Lower leg skin (tissue), 4 donors: ENCODE results near the gene TSHZ2. TPM values are rescaled to one million over a fixed set of nuclear protein-coding genes. Genes with fewer than 3 reads are reported as not detected.
A peak's percentile ranks its signal among the peaks of the same experiment; 100 is the strongest.

Experiments used
- DNase-seq, 2 donors: peaks; one replicate each; pipeline ENCODE4 v3.0.0-alpha.2; 2019; ENCODE audit warnings: low spot score in 2 of 2
- H3K4me3 ChIP-seq: fragments of 200-600 bp; sonication (generic); 2 replicates; pipeline ENCODE4 v1.5.1; 2017; ENCODE audit warnings: mild to moderate bottlenecking, low read depth; ENCODE audit not compliant: poor library complexity, severe bottlenecking
- CTCF ChIP-seq, 3 donors: fragments of 450-650 bp; IDR thresholded peaks; one replicate each; pipeline ENCODE4 v1.5.1; 2016; ENCODE audit warnings: antibody characterized with exemption in 3 of 3, mild to moderate bottlenecking in 3 of 3, moderate library complexity in 2 of 3
- POLR2A ChIP-seq, 2 donors: fragments of 450-650 bp; IDR thresholded peaks; one replicate each; pipeline ENCODE4 v1.6.1; 2016 to 2017; ENCODE audit warnings: antibody characterized with exemption in 2 of 2, mild to moderate bottlenecking in 1 of 2, moderate library complexity in 1 of 2
- WGBS, 2 donors: methylation state at CpG; one replicate each; pipeline ENCODE4 v1.1.5; 2018; 5-methylcytosine and 5-hydroxymethylcytosine counted together
- intact Hi-C: fragments of 100-400 bp; cut with DNase I; formaldehyde crosslinking; loops from one replicate; pipeline ENCODE4 v1.15.0; 2023; ENCODE audit warnings: low total_unique reads
- total RNA-seq, 4 donors: library from RNA; depleted of rRNA; stranded (reverse); fragments of >200 nt; gene quantifications; one replicate each; pipeline ENCODE4 v1.1.0, GENCODE V29; 2016

TSHZ2 gene
- total RNA-seq, 4 donors from 2014 or later = 8.1 to 25.7 (median 10.5) TPM

GRCh38 chr20:53177687-53178086, 205.5 kb downstream of the TSHZ2 start:
- 96 to 100% methylated on average over 2 of the region's 2 CpGs for WGBS, 2 donors
- intact Hi-C loops = no loop called here
- no peak for TF ChIP-seq CTCF (IDR thresholded peaks at IDR 0.05)
- no peak for TF ChIP-seq POLR2A (IDR thresholded peaks at IDR 0.05)
- no peak overlapping the region for H3K4me3 ChIP-seq
- no peak for DNase-seq

GRCh38 chr20:53179749-53180148, 207.6 kb downstream of the TSHZ2 start:
- no peak overlapping the region for H3K4me3 ChIP-seq
- TF ChIP-seq CTCF (IDR thresholded peaks at IDR 0.05) (no peak), POLR2A (IDR thresholded peaks at IDR 0.05) (no peak)
- 92 to 94% methylated on average over 10 of the region's 10 CpGs for WGBS, 2 donors
- intact Hi-C loops = no loop called here
- no peak for DNase-seq

GRCh38 chr20:53180928-53181362, 208.8 kb downstream of the TSHZ2 start:
- H3K4me3 ChIP-seq = no peak overlapping the region
- 92 to 95% methylated on average over 4 of the region's 4 CpGs for WGBS, 2 donors
- DNase-seq = no peak
- TF ChIP-seq CTCF (IDR thresholded peaks at IDR 0.05) (no peak), POLR2A (IDR thresholded peaks at IDR 0.05) (no peak)
- intact Hi-C loops = no loop called here

GRCh38 chr20:53181866-53182376, 209.8 kb downstream of the TSHZ2 start:
- intact Hi-C loops = no loop called here
- peak in 1 of 2 donors; percentile 18 for DNase-seq
- H3K4me3 ChIP-seq = no peak overlapping the region
- WGBS, 2 donors = 85 to 95% methylated on average over 3 of the region's 3 CpGs
- TF ChIP-seq POLR2A (IDR thresholded peaks at IDR 0.05) = no peak
- TF ChIP-seq CTCF (IDR thresholded peaks at IDR 0.05) = no peak

GRCh38 chr20:53183181-53183580, 211.0 kb downstream of the TSHZ2 start:
- peak in 1 of 2 donors; percentile 54 for DNase-seq
- intact Hi-C loops = no loop called here

More at GRCh38 chr20:53183181-53183580, 211.0 kb downstream of the TSHZ2 start:
- no peak overlapping the region for H3K4me3 ChIP-seq
- 89 to 91% methylated on average over 6 of the region's 6 CpGs for WGBS, 2 donors
- no peak for TF ChIP-seq POLR2A (IDR thresholded peaks at IDR 0.05)
- no peak for TF ChIP-seq CTCF (IDR thresholded peaks at IDR 0.05)
